Stimulated activated CD8-positive, alpha-beta memory T cell treated with anti-CD3 and anti-CD28 coated beads, Interleukin-7, amount 100 ng/mL, for 24 hours (primary cell): ENCODE data around the gene TBX22.
"Not testable (repeated sequence)": the region's sequence is repeated elsewhere in the genome, so short reads cannot be mapped to it uniquely, and the experiment has no call there.

Experiments used
- DNase-seq: peaks from one replicate; pipeline ENCODE4 v3.0.0-alpha.2; 2020; ENCODE audit warnings: low read depth

TBX22 gene, protein sequence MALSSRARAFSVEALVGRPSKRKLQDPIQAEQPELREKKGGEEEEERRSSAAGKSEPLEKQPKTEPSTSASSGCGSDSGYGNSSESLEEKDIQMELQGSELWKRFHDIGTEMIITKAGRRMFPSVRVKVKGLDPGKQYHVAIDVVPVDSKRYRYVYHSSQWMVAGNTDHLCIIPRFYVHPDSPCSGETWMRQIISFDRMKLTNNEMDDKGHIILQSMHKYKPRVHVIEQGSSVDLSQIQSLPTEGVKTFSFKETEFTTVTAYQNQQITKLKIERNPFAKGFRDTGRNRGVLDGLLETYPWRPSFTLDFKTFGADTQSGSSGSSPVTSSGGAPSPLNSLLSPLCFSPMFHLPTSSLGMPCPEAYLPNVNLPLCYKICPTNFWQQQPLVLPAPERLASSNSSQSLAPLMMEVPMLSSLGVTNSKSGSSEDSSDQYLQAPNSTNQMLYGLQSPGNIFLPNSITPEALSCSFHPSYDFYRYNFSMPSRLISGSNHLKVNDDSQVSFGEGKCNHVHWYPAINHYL

DNA sequence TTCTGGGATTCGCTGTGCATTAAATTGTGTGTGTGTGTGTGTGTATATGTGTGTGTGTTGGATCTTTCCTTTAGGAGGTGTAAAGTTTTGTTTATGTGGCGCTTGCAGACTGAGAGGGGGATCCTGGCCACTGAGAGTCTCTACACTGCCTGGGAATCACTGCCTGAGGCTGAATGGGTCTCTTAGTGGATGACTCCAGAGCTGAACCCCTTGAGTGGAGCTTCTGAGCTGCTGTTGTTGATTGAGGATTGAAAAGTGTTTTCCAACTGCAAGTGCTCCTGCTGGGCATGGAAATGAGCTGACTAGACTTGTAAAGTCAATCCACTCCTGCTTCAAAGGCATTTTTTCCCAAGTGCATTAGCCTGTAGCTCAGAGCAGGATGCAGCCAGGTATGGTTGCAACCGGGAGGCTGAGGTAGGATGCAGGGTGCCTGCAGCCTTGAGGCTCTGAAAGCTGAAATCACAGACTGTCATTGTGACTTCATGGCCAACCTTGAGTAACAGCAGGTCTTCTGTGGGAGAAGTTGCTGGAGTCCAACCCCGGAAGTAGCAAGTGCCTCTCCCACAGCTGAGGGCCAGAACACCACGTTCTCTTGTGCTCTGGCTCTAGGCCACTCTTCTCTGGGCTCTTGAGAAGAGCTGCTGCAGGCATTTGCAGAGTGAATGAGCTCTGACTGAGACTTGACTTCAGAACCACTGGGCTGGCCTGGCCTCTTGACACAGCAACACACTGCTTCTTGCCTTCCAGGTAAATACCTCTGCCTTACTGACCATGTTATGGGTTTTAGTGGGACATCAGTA lies at the start of gene TBX22:
TBX22 (plus strand) TSS at position 613 of the 800 bp plus-strand sequence. CDS start 7,517 bp downstream, outside the sequence.
- no peak for DNase-seq

DNA sequence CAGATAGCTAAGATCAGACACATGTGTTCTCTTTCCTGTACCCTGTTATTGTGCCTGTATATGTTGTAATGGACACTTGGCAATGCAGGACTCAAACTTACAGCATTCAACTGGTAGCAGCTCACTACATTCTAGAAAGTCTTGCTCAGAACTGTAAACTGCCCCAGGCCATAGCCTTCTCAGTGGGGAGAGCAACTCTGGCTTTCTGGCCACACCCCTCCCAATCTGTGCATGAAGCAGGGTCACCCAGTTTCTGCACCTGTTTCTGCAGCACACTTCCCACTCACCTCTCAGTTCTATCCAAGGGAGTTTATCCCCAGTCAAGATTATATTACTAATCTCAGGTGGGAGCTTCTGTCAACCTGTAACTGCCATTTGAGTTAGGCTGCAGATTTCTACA lies 38.9 kb upstream of the TBX22 start:
- no peak for DNase-seq

DNA sequence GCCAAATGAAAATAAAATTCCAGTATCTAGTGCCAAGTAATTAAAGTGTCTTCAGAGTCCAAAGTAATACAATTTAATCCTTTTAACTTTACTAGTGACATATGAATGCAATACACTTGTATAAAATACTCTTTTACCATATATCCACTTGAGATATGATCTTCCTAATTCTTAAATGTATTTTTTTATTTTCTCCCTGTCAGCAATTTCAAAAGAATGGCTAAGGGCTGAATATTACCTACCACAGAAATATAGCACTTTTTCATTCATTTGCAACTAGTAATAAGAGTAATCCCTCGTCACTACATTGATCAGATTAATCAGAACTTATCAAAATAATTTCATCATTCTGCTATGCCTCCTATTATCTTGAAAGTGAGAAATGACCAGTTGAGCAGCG lies 10.1 kb upstream of the TBX22 start:
- no peak for DNase-seq

DNA sequence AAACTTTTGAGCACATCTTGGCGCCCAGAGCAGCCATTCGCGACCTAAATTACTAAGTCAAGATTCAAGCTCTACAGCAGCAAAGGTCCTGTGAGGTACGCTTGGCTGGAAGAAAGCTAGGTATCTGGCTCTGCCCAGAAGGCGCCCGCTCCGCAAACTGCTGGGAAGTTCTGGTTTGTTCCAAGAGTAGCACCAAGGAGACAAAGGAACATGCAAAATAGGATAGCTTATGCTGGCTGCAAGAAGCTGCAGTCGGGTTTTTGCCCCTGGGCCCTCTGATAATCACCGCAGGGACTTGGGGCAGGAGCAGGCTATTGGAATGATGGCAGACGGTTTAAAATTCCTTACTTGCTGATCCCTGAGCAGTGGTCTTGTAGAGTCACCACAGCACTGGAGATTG lies 3.0 kb upstream of the TBX22 start:
- DNase-seq, result no peak

GRCh38 chrX:80016182-80016581 lies 1.6 kb downstream of the TBX22 start:
- no peak for DNase-seq

DNA sequence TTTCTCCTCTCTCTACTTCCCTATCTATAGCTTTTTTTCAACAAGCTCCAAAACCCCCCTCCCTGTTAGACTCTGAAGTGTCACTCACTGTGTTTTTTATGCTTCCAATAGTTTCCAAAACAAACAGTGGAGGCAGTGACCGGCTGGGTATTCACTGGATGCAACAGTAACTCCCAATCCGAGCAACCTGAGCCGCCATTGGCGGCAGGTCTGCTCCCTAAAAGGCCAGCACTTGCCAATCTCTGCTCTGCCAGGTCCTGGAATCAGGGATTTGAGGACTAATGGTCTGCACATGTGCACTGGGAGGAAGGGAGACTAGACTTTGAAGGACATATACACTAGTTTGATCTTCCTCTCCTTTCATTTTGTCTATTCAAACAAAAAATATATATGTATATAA lies 7.1 kb downstream of the TBX22 start:
- DNase-seq, result no peak

DNA sequence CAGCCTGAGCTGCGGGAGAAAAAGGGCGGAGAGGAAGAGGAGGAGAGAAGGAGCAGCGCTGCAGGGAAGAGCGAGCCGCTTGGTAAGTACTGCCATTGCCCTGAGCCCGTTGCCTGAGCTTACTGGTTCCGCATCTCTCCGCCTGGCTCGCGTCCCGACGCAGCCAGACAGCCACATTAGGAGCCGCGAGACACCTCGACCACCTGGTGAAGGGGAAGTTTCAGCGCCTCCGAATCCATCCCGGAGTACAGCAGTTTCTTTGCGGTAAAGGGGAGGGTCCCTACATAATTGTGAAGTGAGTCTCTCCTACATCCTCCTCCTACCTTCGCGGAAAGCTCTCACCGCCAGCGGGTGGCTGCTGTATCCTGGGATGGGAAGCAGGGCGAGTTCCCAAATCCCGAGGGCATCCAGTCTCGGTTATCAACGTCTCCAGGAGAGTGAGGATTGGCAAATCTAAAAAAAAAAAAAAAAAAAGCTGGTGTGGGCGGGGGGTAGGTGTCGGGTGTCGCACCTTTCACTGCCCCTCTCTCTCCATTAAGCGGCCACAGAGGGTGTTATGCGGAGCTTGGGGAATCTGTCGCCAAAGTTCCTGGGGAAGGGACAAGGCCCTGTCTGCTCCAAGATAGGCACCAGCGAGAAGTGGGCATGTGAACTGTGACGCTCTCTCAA lies 7.9 kb downstream of the TBX22 start:
- DNase-seq, result no peak

DNA sequence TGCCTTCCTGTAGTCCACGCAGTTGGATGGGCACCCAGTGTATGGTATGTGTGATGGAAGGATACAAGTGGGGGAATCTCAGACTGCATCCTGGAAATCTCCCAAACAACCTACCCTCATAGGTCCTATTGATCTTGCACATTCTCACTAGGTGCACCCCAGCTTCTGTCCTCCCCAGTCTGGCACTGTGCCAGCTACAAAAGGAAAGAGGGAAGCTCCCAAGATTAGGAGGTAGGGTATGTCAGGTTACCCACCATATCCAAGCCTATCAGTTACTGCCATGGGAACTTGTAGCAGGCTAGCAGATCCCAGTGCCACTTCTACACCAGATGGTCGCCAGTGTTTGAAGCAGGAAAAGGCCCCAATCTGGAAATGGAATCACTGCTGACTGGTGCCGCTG lies 11.6 kb downstream of the TBX22 start:
- no peak for DNase-seq

GRCh38 chrX:80066156-80066555 lies 51.6 kb downstream of the TBX22 start:
- DNase-seq, result not testable (repeated sequence)

GRCh38 chrX:80075625-80076024 lies 61.1 kb downstream of the TBX22 start:
- not testable (repeated sequence) for DNase-seq
